Trophoblast cell (in vitro differentiated cells and primary cell): Measurements from ENCODE around the gene PLA2G4C.

Experiments
- DNase-seq, 2 donors: peaks; one replicate each; pipeline ENCODE4 v3.0.0-alpha.2; 2016
- H2AFZ ChIP-seq: 2 replicates; pipeline ENCODE4 v1.6.1; 2013; ENCODE audit warnings: low read length, moderate library complexity, mild to moderate bottlenecking; ENCODE audit not compliant: insufficient read depth, poor library complexity
- H2AK5ac ChIP-seq: 2 replicates; pipeline ENCODE4 v1.6.1; 2013; ENCODE audit warnings: mild to moderate bottlenecking, low read length
- H2BK120ac ChIP-seq: 2 replicates; pipeline ENCODE4 v1.6.1; 2013; ENCODE audit warnings: low read length, mild to moderate bottlenecking, moderate library complexity; ENCODE audit not compliant: insufficient read depth, poor library complexity
- H2BK12ac ChIP-seq: 2 replicates; pipeline ENCODE4 v1.6.1; 2013; ENCODE audit warnings: mild to moderate bottlenecking, low read length, moderate library complexity
- H2BK5ac ChIP-seq: 2 replicates; pipeline ENCODE4 v1.6.1; 2013; ENCODE audit warnings: low read length, low read depth, moderate library complexity, mild to moderate bottlenecking; ENCODE audit not compliant: poor library complexity
- H3K14ac ChIP-seq: 2 replicates; pipeline ENCODE4 v1.6.1; 2013; ENCODE audit warnings: mild to moderate bottlenecking, low read length
- H3K18ac ChIP-seq: 2 replicates; pipeline ENCODE4 v1.6.1; 2013; ENCODE audit warnings: mild to moderate bottlenecking, low read length
- H3K23ac ChIP-seq: 2 replicates; pipeline ENCODE4 v1.6.1; 2013; ENCODE audit warnings: low read length
- H3K27ac ChIP-seq: 2 replicates; pipeline ENCODE4 v1.5.1; 2013; ENCODE audit warnings: low read depth, mild to moderate bottlenecking, inconsistent platforms, low read length, moderate library complexity
- H3K27me3 ChIP-seq: 2 replicates; pipeline ENCODE4 v1.6.1; 2013; ENCODE audit warnings: inconsistent platforms, mild to moderate bottlenecking, low read length, moderate library complexity; ENCODE audit not compliant: insufficient read depth
- H3K36me3 ChIP-seq, 2 experiments: 1 replicate in 1 of 2; 2 replicates in 1 of 2; pipeline ENCODE4 v1.6.1; 2013; ENCODE audit warnings: low read length in 2 of 2, mild to moderate bottlenecking in 2 of 2, moderate library complexity in 1 of 2; ENCODE audit not compliant: insufficient read depth in 2 of 2, control insufficient read depth in 1 of 2
- H3K4ac ChIP-seq: 2 replicates; pipeline ENCODE4 v1.6.1; 2013; ENCODE audit warnings: low read depth, mild to moderate bottlenecking, low read length, moderate library complexity
- H3K4me1 ChIP-seq, 2 experiments: 1 replicate in 1 of 2; 2 replicates in 1 of 2; pipeline ENCODE4 v1.6.1; 2013; ENCODE audit warnings: low read length in 2 of 2, mild to moderate bottlenecking in 2 of 2, moderate library complexity in 1 of 2; ENCODE audit not compliant: insufficient read depth in 2 of 2, control insufficient read depth in 1 of 2
- H3K4me2 ChIP-seq: 2 replicates; pipeline ENCODE4 v1.6.1; 2013; ENCODE audit warnings: inconsistent platforms, mild to moderate bottlenecking, low read length, moderate library complexity
- H3K4me3 ChIP-seq: 2 replicates; pipeline ENCODE4 v1.5.1; 2013; ENCODE audit warnings: mild to moderate bottlenecking, low read depth, low read length, inconsistent platforms
- H3K79me1 ChIP-seq: one replicate; pipeline ENCODE4 v1.6.1; 2013; ENCODE audit warnings: low read length
- H3K79me2 ChIP-seq: 2 replicates; pipeline ENCODE4 v1.6.1; 2013; ENCODE audit warnings: low read length, mild to moderate bottlenecking; ENCODE audit not compliant: control insufficient read depth, insufficient read depth, poor library complexity
- H3K9ac ChIP-seq: 2 replicates; pipeline ENCODE4 v1.6.1; 2013; ENCODE audit warnings: mild to moderate bottlenecking, low read length
- H3K9me3 ChIP-seq: 2 replicates; pipeline ENCODE4 v1.6.1; 2013; ENCODE audit warnings: low read depth, mild to moderate bottlenecking, control low read depth, inconsistent platforms, low read length; ENCODE audit not compliant: insufficient read depth
- H4K12ac ChIP-seq: 2 replicates; pipeline ENCODE4 v1.6.1; 2013; ENCODE audit warnings: low read depth, mild to moderate bottlenecking, low read length, moderate library complexity
- H4K8ac ChIP-seq: 2 replicates; pipeline ENCODE4 v1.6.1; 2013; ENCODE audit warnings: low read depth, mild to moderate bottlenecking, low read length, moderate library complexity
- H4K91ac ChIP-seq: one replicate; pipeline ENCODE4 v1.6.1; 2013; ENCODE audit warnings: low read depth, mild to moderate bottlenecking, low read length, moderate library complexity
- WGBS: extraction: QIAGEN DNeasy Blood & Tissue Kit; methylation state at CpG from one replicate; pipeline ENCODE4 v1.1.7; 2013; ENCODE audit warnings: missing lambda C conversion rate; ENCODE audit not compliant: insufficient read length, insufficient coverage; ENCODE audit errors: extremely low coverage; 5-methylcytosine and 5-hydroxymethylcytosine counted together

The PLA2G4C gene

GRCh38 chr19:48053856-48054255, 56.8 kb downstream of the PLA2G4C start:
- Histone ChIP-seq H3K23ac (no peak overlapping the region), H4K8ac (no peak overlapping the region), H2AK5ac (no peak overlapping the region), H3K4ac (no peak overlapping the region), H3K9me3 (peaks cover 7% of the 10 kb centered on the region), H2BK12ac (no peak overlapping the region), H3K18ac (no peak overlapping the region), H2BK120ac (no peak overlapping the region), H3K79me2 (no peaks in the 10 kb centered on the region), H3K4me1 (no peaks in the 10 kb centered on the region), H2BK5ac (no peak overlapping the region), H4K91ac (no peak overlapping the region), H3K14ac (no peak overlapping the region), H4K12ac (no peak overlapping the region), H3K27ac (no peak overlapping the region), H3K27me3 (no peaks in the 10 kb centered on the region), H3K4me3 (no peak overlapping the region), H3K4me2 (no peak overlapping the region), H2AFZ (no peak overlapping the region), H3K36me3 (no peaks in the 10 kb centered on the region), H3K9ac (no peak overlapping the region), H3K79me1 (no peaks in the 10 kb centered on the region)
- no CpG with 5 or more reads among the region's 5 CpGs for WGBS
- DNase-seq: peak; percentile 12 to 38

GRCh38 chr19:48053076-48053475, 57.5 kb downstream of the PLA2G4C start:
- WGBS: no CpG with 5 or more reads among the region's 5 CpGs

GRCh38 chr19:48051335-48052033, 59.1 kb downstream of the PLA2G4C start:
- no peaks in the 10 kb centered on the region for H3K79me2 ChIP-seq
- no CpG with 5 or more reads among the region's 10 CpGs for whole genome bisulfite sequencing
- H3K4me3 ChIP-seq: no peak overlapping the region
- no peaks in the 10 kb centered on the region for H3K27me3 ChIP-seq
- no peak overlapping the region for H2BK120ac ChIP-seq
- H3K9ac ChIP-seq: no peak overlapping the region
- H3K4ac ChIP-seq: no peak overlapping the region
- H2BK12ac ChIP-seq: no peak overlapping the region
- H3K27ac ChIP-seq: no peak overlapping the region
- H3K4me2 ChIP-seq: no peak overlapping the region
- H3K79me1 ChIP-seq: no peaks in the 10 kb centered on the region
- no peak overlapping the region for H4K91ac ChIP-seq
- H4K12ac ChIP-seq: no peak overlapping the region
- H3K9me3 ChIP-seq: peaks cover 11% of the 10 kb centered on the region
- no peak overlapping the region for H3K14ac ChIP-seq
- H3K36me3 ChIP-seq: no peaks in the 10 kb centered on the region
- no peak overlapping the region for H2BK5ac ChIP-seq
- DNase-seq: no peak
- H3K23ac ChIP-seq: no peak overlapping the region
- H2AK5ac ChIP-seq: no peak overlapping the region
- H4K8ac ChIP-seq: no peak overlapping the region
- H3K18ac ChIP-seq: no peak overlapping the region
- no peak overlapping the region for H2AFZ ChIP-seq
- no peaks in the 10 kb centered on the region for H3K4me1 ChIP-seq

More at GRCh38 chr19:48053076-48053475, 57.5 kb downstream of the PLA2G4C start:
- Histone ChIP-seq H4K8ac (no peak overlapping the region), H3K4me2 (no peak overlapping the region), H2BK12ac (no peak overlapping the region), H2BK120ac (no peak overlapping the region), H3K18ac (no peak overlapping the region), H3K27me3 (no peaks in the 10 kb centered on the region), H3K36me3 (no peaks in the 10 kb centered on the region), H3K14ac (no peak overlapping the region), H4K12ac (no peak overlapping the region), H3K27ac (no peak overlapping the region), H2AK5ac (no peak overlapping the region), H4K91ac (no peak overlapping the region), H3K4ac (no peak overlapping the region), H2AFZ (no peak overlapping the region), H3K23ac (no peak overlapping the region), H2BK5ac (no peak overlapping the region), H3K4me1 (no peaks in the 10 kb centered on the region), H3K79me1 (no peaks in the 10 kb centered on the region), H3K4me3 (no peak overlapping the region), H3K9ac (no peak overlapping the region), H3K9me3 (peaks cover 9% of the 10 kb centered on the region), H3K79me2 (no peaks in the 10 kb centered on the region)
- no peak for DNase-seq

- no peak overlapping the region for H2BK5ac ChIP-seq
- no peaks in the 10 kb centered on the region for H3K79me1 ChIP-seq
- H2AK5ac ChIP-seq: no peak overlapping the region
- H3K4me2 ChIP-seq: no peak overlapping the region
- H3K36me3 ChIP-seq: no peaks in the 10 kb centered on the region
- H2AFZ ChIP-seq: no peak overlapping the region
- H4K12ac ChIP-seq: no peak overlapping the region
- no peak overlapping the region for H3K4ac ChIP-seq
- no peaks in the 10 kb centered on the region for H3K79me2 ChIP-seq
- no peak overlapping the region for H2BK120ac ChIP-seq
- H3K4me1 ChIP-seq: peaks cover 0 to 2% of the 10 kb centered on the region in 2 experiments
- H3K27me3 ChIP-seq: no peaks in the 10 kb centered on the region
- H3K27ac ChIP-seq: no peak overlapping the region
- no peak overlapping the region for H4K91ac ChIP-seq
- H4K8ac ChIP-seq: no peak overlapping the region
- H3K14ac ChIP-seq: no peak overlapping the region
- no peak overlapping the region for H3K18ac ChIP-seq
- no peak overlapping the region for H3K23ac ChIP-seq
- no CpG with 5 or more reads among the region's 5 CpGs for WGBS
- H2BK12ac ChIP-seq: no peak overlapping the region
- no peak overlapping the region for H3K4me3 ChIP-seq
- peaks cover 8% of the 10 kb centered on the region for H3K9me3 ChIP-seq
- no peak for DNase-seq
- no peak overlapping the region for H3K9ac ChIP-seq
Measured at GRCh38 chr19:48044561-48044960, 66.1 kb downstream of the PLA2G4C start.
